Natural killer cell (primary cell): ENCODE results near the gene P3H1. TPM values are rescaled to one million over a fixed set of nuclear protein-coding genes. Genes with fewer than 3 reads are reported as not detected.

Experiments
- ATAC-seq, 3 donors: fragments of 150-1000 bp in 2 of 3; fragments of 200-7000 bp in 1 of 3; cut with Tn5 transposase; 1 replicate in 1 of 3; 2 replicates in 2 of 3; pipeline ENCODE4 v1.10.0; 2021; ENCODE audit warnings: mild to moderate bottlenecking in 2 of 3, moderate library complexity in 2 of 3
- DNase-seq, 2 donors: peaks; one replicate each; pipeline versions ENCODE4 v3.0.0 to v3.0.0-alpha.2; 2013 to 2021; ENCODE audit warnings: mixed read lengths in 1 of 2
- H3K27ac ChIP-seq: one replicate; pipeline ENCODE4 v1.5.1; 2013; ENCODE audit warnings: mild to moderate bottlenecking, low read length
- H3K27me3 ChIP-seq: one replicate; pipeline ENCODE4 v1.6.1; 2013; ENCODE audit warnings: low read length; ENCODE audit not compliant: control insufficient read depth, insufficient read depth
- H3K36me3 ChIP-seq: one replicate; pipeline ENCODE4 v1.6.1; 2013; ENCODE audit warnings: low read length; ENCODE audit not compliant: control insufficient read depth, insufficient read depth
- H3K4me1 ChIP-seq: one replicate; pipeline ENCODE4 v1.6.1; 2013; ENCODE audit warnings: low read length; ENCODE audit not compliant: control insufficient read depth, insufficient read depth
- H3K4me3 ChIP-seq: one replicate; pipeline ENCODE4 v1.5.1; 2013; ENCODE audit warnings: low read length
- H3K9me3 ChIP-seq: one replicate; pipeline ENCODE4 v1.6.1; 2013; ENCODE audit warnings: low read length; ENCODE audit not compliant: control insufficient read depth, insufficient read depth
- H3K27ac Mint-ChIP-seq, 2 donors: one replicate each; pipeline ENCODE4 v1.8.0; 2022; ENCODE audit warnings: mild to moderate bottlenecking in 2 of 2, mixed read lengths in 2 of 2, moderate library complexity in 1 of 2
- H3K27me3 Mint-ChIP-seq, 2 donors: one replicate each; pipeline ENCODE4 v1.8.0; 2022; ENCODE audit warnings: low read depth in 2 of 2, mixed read lengths in 2 of 2
- H3K36me3 Mint-ChIP-seq: one replicate; pipeline ENCODE4 v1.8.0; 2022; ENCODE audit warnings: mixed read lengths
- H3K4me1 Mint-ChIP-seq, 2 donors: one replicate each; pipeline ENCODE4 v1.8.0; 2022; ENCODE audit warnings: mixed read lengths in 2 of 2
- H3K4me3 Mint-ChIP-seq: one replicate; pipeline ENCODE4 v1.8.0; 2022; ENCODE audit warnings: mild to moderate bottlenecking, moderate library complexity, mixed read lengths
- H3K9me3 Mint-ChIP-seq, 2 donors: one replicate each; pipeline ENCODE4 v1.8.0; 2022; ENCODE audit warnings: mixed read lengths in 2 of 2
- WGBS: methylation state at CpG from one replicate; pipeline ENCODE4 v1.1.7; 2013; ENCODE audit warnings: missing lambda C conversion rate; ENCODE audit not compliant: insufficient coverage; 5-methylcytosine and 5-hydroxymethylcytosine counted together
- intact Hi-C: fragments of 100-400 bp; cut with micrococcal nuclease; formaldehyde crosslinking; loops from one replicate; pipeline ENCODE4 v1.14.2; 2022
- total RNA-seq, 4 donors: library from RNA; stranded (reverse); fragments of 120-200 nt in 1 of 4; gene quantifications; one replicate each; pipeline versions ENCODE4 v1.2.3 to v1.2.4, GENCODE V29; 2013 to 2022
- TF ChIP-seq, protein P1 (sequence below): fragments of 200-600 bp; IDR thresholded peaks from one replicate; pipeline ENCODE4 v1.8.0; 2022; ENCODE audit warnings: antibody characterized with exemption

P3H1 gene
- total RNA-seq, 3 donors from 2014 or later (not counting 1 experiment from before 2014, with no cell fraction given), result 29.6 to 40.4 (median 37.9) TPM

DNA sequence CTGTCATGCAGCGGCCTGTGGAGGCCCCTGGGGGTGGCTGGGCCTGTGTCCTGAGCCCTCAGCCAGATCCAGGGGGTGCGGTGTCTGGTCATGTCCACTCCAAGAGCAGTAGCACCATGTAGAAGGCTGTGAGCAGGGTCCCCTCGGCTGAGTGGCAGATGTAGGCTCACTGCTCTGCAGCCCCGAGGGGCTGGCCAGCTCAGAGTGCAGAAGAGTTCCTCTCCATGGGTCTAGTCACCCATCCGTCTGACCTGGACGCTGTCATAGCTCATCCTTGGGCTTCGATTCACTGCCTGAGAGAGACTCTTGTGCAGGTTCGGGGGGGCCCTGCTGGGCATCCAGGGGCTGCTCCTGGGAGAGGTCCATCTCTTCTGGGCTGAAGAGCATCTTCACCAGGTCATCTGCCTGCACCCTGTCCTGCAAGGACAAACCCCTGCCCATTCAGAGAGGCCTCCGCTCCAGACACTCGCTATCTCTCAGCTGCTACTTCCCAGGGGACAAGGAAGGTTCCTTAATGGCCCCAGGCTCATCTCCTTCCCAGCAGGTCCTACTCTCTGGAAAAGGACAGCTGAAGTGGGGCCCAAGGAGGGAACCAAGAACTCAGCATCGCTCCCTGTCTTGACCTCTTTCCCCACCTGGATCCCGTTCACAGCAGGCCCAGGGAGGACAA is 20.3 kb downstream of the P3H1 start:
- Histone ChIP-seq H3K27me3 (no peaks in the 10 kb centered on the region), H3K4me1 (no peaks in the 10 kb centered on the region), H3K36me3 (peaks cover 29% of the 10 kb centered on the region), H3K27ac (no peak overlapping the region), H3K9me3 (no peaks in the 10 kb centered on the region), H3K4me3 (no peak overlapping the region)
- H3K27me3 Mint-ChIP-seq, result no peaks in the 10 kb centered on the region
- TF ChIP-seq, protein P1, sequence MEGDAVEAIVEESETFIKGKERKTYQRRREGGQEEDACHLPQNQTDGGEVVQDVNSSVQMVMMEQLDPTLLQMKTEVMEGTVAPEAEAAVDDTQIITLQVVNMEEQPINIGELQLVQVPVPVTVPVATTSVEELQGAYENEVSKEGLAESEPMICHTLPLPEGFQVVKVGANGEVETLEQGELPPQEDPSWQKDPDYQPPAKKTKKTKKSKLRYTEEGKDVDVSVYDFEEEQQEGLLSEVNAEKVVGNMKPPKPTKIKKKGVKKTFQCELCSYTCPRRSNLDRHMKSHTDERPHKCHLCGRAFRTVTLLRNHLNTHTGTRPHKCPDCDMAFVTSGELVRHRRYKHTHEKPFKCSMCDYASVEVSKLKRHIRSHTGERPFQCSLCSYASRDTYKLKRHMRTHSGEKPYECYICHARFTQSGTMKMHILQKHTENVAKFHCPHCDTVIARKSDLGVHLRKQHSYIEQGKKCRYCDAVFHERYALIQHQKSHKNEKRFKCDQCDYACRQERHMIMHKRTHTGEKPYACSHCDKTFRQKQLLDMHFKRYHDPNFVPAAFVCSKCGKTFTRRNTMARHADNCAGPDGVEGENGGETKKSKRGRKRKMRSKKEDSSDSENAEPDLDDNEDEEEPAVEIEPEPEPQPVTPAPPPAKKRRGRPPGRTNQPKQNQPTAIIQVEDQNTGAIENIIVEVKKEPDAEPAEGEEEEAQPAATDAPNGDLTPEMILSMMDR, result no peak
- 96% methylated on average over 12 of the region's 12 CpGs for WGBS
- no peak overlapping the region for H3K27ac Mint-ChIP-seq
- H3K4me3 Mint-ChIP-seq, result no peak overlapping the region
- no peak for DNase-seq
- ATAC-seq, result no peak
- peaks cover 0 to 5% of the 10 kb centered on the region in 2 donors for H3K4me1 Mint-ChIP-seq
- no peaks in the 10 kb centered on the region for H3K9me3 Mint-ChIP-seq
- H3K36me3 Mint-ChIP-seq, result peaks cover 2% of the 10 kb centered on the region
- intact Hi-C loops, result loop anchor here (1.0 kb wide), 1 partner anchor 168 kb away; no protein-coding TSS in a partner anchor

DNA sequence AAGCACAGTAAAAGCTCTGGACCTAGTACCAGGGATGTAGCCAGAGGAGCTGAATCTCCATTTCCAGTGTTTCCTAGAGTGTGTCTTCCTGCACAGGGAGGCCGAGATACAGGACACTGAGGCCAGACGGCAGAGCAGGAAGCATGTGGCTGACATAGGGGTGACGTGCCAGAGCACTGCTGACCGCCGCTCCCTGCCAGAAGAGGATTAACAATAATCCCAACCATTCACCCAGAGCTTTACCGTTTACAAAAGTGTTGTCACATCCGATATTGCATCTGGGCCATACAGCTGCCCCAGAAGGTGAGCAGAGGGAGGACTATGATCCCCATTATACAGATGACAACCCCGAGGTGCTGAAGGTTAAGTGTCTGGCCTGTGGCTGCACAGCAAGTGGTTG is 21.0 kb downstream of the P3H1 start:
- intact Hi-C loops, result no loop called here

DNA sequence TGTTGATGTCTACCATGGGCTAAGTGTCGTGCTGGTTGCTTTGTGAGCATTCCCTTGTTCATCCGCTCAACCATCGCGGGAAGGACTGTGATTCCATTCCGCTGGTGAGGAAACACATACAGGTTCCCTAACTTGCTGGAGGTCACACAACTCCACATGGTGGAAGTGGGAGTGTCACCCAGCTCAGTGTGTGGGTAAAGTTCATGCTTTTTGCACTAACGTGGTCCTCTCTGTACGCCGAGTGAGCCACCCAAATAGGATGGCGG is 22.7 kb downstream of the P3H1 start:
- no peaks in the 10 kb centered on the region for H3K27me3 ChIP-seq
- no peak overlapping the region for H3K4me3 Mint-ChIP-seq
- H3K4me1 ChIP-seq, result no peaks in the 10 kb centered on the region
- TF ChIP-seq, protein P1, result no peak
- H3K27ac Mint-ChIP-seq, result no peak overlapping the region
- H3K27ac ChIP-seq, result no peak overlapping the region
- ATAC-seq (no peak), DNase-seq (no peak)
- peaks cover 0 to 5% of the 10 kb centered on the region in 2 donors for H3K4me1 Mint-ChIP-seq
- 96% methylated on average over 9 of the region's 9 CpGs for WGBS
- H3K9me3 Mint-ChIP-seq, result no peaks in the 10 kb centered on the region
- H3K9me3 ChIP-seq, result no peaks in the 10 kb centered on the region
- intact Hi-C loops, result no loop called here
- peaks cover 17% of the 10 kb centered on the region for H3K36me3 ChIP-seq
- no peaks in the 10 kb centered on the region for H3K36me3 Mint-ChIP-seq
- no peaks in the 10 kb centered on the region for H3K27me3 Mint-ChIP-seq
- no peak overlapping the region for H3K4me3 ChIP-seq

More for the DNA sequence above, 21.0 kb downstream of the P3H1 start:
- Mint-ChIP-seq H3K36me3 (no peaks in the 10 kb centered on the region), H3K27me3 (no peaks in the 10 kb centered on the region), H3K27ac (no peak overlapping the region), H3K4me3 (no peak overlapping the region), H3K4me1 (peaks cover 0 to 5% of the 10 kb centered on the region in 2 donors), H3K9me3 (no peaks in the 10 kb centered on the region)
- H3K9me3 ChIP-seq, result no peaks in the 10 kb centered on the region
- WGBS, result 93% methylated on average over 8 of the region's 8 CpGs
- TF ChIP-seq, protein P1, result no peak
- DNase-seq (no peak), ATAC-seq (no peak)
- no peaks in the 10 kb centered on the region for H3K4me1 ChIP-seq
- no peak overlapping the region for H3K27ac ChIP-seq
- H3K36me3 ChIP-seq, result peaks cover 28% of the 10 kb centered on the region
- no peak overlapping the region for H3K4me3 ChIP-seq
- H3K27me3 ChIP-seq, result no peaks in the 10 kb centered on the region
